GM12875 (cell line): ENCODE measurements around the gene CHI3L1.

Experiments
- H3K4me3 ChIP-seq: one replicate; pipeline ENCODE4 v1.5.1; 2011; ENCODE audit warnings: low read depth, low read length, control low read depth
- CTCF ChIP-seq: IDR thresholded peaks from 2 replicates; pipeline ENCODE4 v1.5.1; 2011; ENCODE audit warnings: low read depth, mild to moderate bottlenecking, control low read depth, inconsistent platforms, low read length, moderate library complexity, borderline replicate concordance; ENCODE audit not compliant: insufficient read depth

CHI3L1 gene

GRCh38 chr1:203177036-203177405, 9.5 kb downstream of the CHI3L1 start:
- no peak for TF ChIP-seq CTCF
- H3K4me3 ChIP-seq, result no peak overlapping the region

GRCh38 chr1:203176273-203177035, 10.1 kb downstream of the CHI3L1 start:
- TF ChIP-seq CTCF, result no peak
- no peak overlapping the region for H3K4me3 ChIP-seq

- TF ChIP-seq CTCF, result no peak
- no peak overlapping the region for H3K4me3 ChIP-seq
Observed at GRCh38 chr1:203175827-203176241, 10.7 kb downstream of the CHI3L1 start.

GRCh38 chr1:203175237-203175826, 11.2 kb downstream of the CHI3L1 start, which contains the start of gene MYBPH:
TSS of gene MYBPH (minus strand) at chr1:203175826. CDS start at chr1:203175755, 71 bp downstream.
- no peak within 1 kb of the TSS for H3K4me3 ChIP-seq
- no peak for TF ChIP-seq CTCF

GRCh38 chr1:203174324-203174985, 12.0 kb downstream of the CHI3L1 start:
- no peak overlapping the region for H3K4me3 ChIP-seq

GRCh38 chr1:203173566-203173965, 12.9 kb downstream of the CHI3L1 start:
- H3K4me3 ChIP-seq, result no peak overlapping the region
- TF ChIP-seq CTCF, result no peak

More at GRCh38 chr1:203174324-203174985, 12.0 kb downstream of the CHI3L1 start:
- no peak for TF ChIP-seq CTCF
